PC-9 (cell line): ENCODE results near the gene ABI3BP. TPM values are rescaled to one million over a fixed set of nuclear protein-coding genes. Genes with fewer than 3 reads are reported as not detected.

ENCODE experiments used
- BruUV-seq: library from RNA; stranded (reverse); fragments of 400-500 nt; replicated peaks from 2 replicates; lab custom pipeline; 2021; lab: Mats Ljungman, UMichigan
- CTCF ChIA-PET: fragments of 300-600 bp; sonication (Branson Sonifier 250); formaldehyde crosslinking; loops from one replicate; lab custom pipeline; 2022; ENCODE audit warnings: antibody characterized with exemption; lab: Charles Lee
- POLR2A ChIA-PET: fragments of 300-600 bp; sonication (Branson Sonifier 250); formaldehyde crosslinking; loops from one replicate; lab custom pipeline; 2022; ENCODE audit warnings: antibody characterized with exemption; ENCODE audit not compliant: unreplicated experiment; lab: Charles Lee
- DNase-seq, 2 experiments: peaks; one replicate each; pipeline versions ENCODE4 v3.0.0 to v3.0.0-alpha.2; 2015 to 2022; ENCODE audit warnings: mixed read lengths in 1 of 2
- H2AFZ ChIP-seq: fragments of 200-600 bp; sonication (generic); 2 replicates; pipeline ENCODE4 v1.8.1; 2017; ENCODE audit warnings: antibody characterized with exemption
- H3F3A ChIP-seq: fragments of 200-600 bp; sonication (generic); 2 replicates; pipeline ENCODE4 v1.8.1; 2017; ENCODE audit warnings: antibody characterized with exemption, mild to moderate bottlenecking, low read depth; ENCODE audit not compliant: insufficient read depth
- H3K27ac ChIP-seq: fragments of 200-600 bp; sonication (generic); 2 replicates; pipeline ENCODE4 v1.6.1; 2016; ENCODE audit warnings: mixed run types
- H3K27me3 ChIP-seq: fragments of 200-600 bp; sonication (generic); 2 replicates; pipeline ENCODE4 v1.6.1; 2016; ENCODE audit warnings: low read depth, mixed run types; ENCODE audit not compliant: insufficient read depth
- H3K36me3 ChIP-seq: fragments of 200-600 bp; sonication (generic); 2 replicates; pipeline ENCODE4 v1.6.1; 2016; ENCODE audit warnings: low read depth, mixed run types
- H3K4me1 ChIP-seq: fragments of 200-600 bp; sonication (generic); replicated peaks from 2 replicates; pipeline ENCODE4 v1.6.1; 2016; ENCODE audit warnings: mixed run types; ENCODE audit not compliant: insufficient read depth
- H3K4me2 ChIP-seq: fragments of 200-600 bp; sonication (generic); 2 replicates; pipeline ENCODE4 v1.6.1; 2017; ENCODE audit warnings: mixed run types
- H3K4me3 ChIP-seq: fragments of 200-600 bp; sonication (generic); 2 replicates; pipeline ENCODE4 v1.6.1; 2016; ENCODE audit warnings: mixed run types
- H3K79me2 ChIP-seq: fragments of 200-600 bp; sonication (generic); 2 replicates; pipeline ENCODE4 v1.6.1; 2017; ENCODE audit warnings: low read depth, mixed run types
- H3K9me2 ChIP-seq: fragments of 200-600 bp; sonication (generic); 2 replicates; pipeline ENCODE4 v1.8.1; 2017; ENCODE audit warnings: mild to moderate bottlenecking; ENCODE audit not compliant: insufficient read depth
- H3K9me3 ChIP-seq: fragments of 200-600 bp; sonication (generic); 2 replicates; pipeline ENCODE4 v1.8.1; 2016; ENCODE audit warnings: low read depth; ENCODE audit not compliant: insufficient read depth
- H4K20me1 ChIP-seq: fragments of 200-600 bp; sonication (generic); 2 replicates; pipeline ENCODE4 v1.8.1; 2017; ENCODE audit not compliant: insufficient read depth
- EZH2 ChIP-seq: fragments of 200-600 bp; sonication (generic); IDR thresholded peaks from 2 replicates; pipeline ENCODE4 v1.8.0; 2017; ENCODE audit warnings: antibody characterized with exemption, low read depth
- intact Hi-C: fragments of 100-400 bp; cut with micrococcal nuclease; formaldehyde crosslinking; loops from one replicate; pipeline ENCODE4 v1.10.0; 2022; ENCODE audit not compliant: unreplicated experiment
- total RNA-seq: library from RNA; stranded (reverse); gene quantifications from 2 replicates; pipeline ENCODE4 v1.2.3, GENCODE V29; 2021
- TF ChIP-seq, protein P1 (sequence below): fragments of 200-600 bp; sonication (generic); conservative IDR thresholded peaks from 2 replicates; pipeline ENCODE4 v1.6.1; 2017; ENCODE audit warnings: mixed run types, antibody characterized with exemption, mild to moderate bottlenecking, moderate library complexity

Gene ABI3BP
- total RNA-seq, 1 experiment from 2014 or later, result 4.2 TPM

DNA sequence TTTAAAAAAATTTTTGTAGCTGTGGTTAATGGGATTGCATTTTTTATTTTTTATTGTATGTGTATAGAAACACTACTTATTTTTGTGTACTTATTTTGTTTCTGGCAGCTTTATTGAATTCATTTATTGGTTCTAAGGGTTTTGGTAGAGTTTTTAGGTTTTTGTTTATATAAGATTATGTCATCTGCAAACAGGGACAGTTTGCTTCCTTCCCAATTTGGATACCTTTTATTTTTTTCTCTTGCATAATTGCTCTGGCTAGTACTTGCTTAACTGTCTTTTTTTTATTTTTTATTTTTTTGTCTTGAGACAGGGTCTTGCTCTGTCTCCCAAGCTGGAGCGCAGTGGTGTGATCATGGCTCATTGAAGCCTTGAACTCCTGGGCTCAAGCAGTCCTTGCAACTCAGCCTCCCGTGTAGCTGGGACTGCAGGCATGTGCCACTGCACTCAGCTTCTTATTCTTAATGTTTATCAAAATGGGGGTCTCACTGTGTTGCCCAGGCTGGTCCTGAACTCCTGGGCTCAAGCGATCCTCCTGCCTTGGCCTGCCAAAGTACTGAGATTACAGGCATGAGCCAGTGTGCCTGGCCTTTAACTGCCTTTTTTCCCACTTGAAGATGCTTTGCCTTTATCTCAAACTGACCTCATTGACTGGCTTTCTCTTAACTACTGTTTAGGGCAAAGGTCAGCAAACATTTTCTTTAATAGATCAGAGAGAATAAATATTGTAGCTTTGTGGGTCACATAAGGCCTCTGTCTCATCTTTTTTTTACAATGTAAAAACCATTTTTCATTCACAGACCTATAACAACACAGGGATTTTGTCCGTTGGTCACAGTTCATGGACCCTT is 275.4 kb downstream of the ABI3BP start:
- no peak overlapping the region for H2AFZ ChIP-seq
- DNase-seq, result no peak
- H3K27me3 ChIP-seq, result no peaks in the 10 kb centered on the region
- H3F3A ChIP-seq, result 0 out of 2 replicates have a peak, but pooled peaks cover 19% of the 10 kb centered on the region
- no peaks in the 10 kb centered on the region for H3K9me3 ChIP-seq
- no peak overlapping the region for H3K4me3 ChIP-seq
- peaks cover 97% of the 10 kb centered on the region for H4K20me1 ChIP-seq
- POLR2A ChIA-PET, result no interaction called here
- intact Hi-C loops, result no loop called here
- H3K36me3 ChIP-seq, result peaks cover 93% of the 10 kb centered on the region
- no peak overlapping the region for H3K27ac ChIP-seq
- no peaks in the 10 kb centered on the region for H3K9me2 ChIP-seq
- CTCF ChIA-PET, result interaction anchor here (0.6 to 0.9 kb wide), 2 partner anchors 9 to 102 kb away, joined by 9 to 17 read pairs; no protein-coding TSS in a partner anchor
- peaks cover 2% of the 10 kb centered on the region; the same call in 1 of the 2 replicates for H3K4me1 ChIP-seq
- TF ChIP-seq, protein P1, sequence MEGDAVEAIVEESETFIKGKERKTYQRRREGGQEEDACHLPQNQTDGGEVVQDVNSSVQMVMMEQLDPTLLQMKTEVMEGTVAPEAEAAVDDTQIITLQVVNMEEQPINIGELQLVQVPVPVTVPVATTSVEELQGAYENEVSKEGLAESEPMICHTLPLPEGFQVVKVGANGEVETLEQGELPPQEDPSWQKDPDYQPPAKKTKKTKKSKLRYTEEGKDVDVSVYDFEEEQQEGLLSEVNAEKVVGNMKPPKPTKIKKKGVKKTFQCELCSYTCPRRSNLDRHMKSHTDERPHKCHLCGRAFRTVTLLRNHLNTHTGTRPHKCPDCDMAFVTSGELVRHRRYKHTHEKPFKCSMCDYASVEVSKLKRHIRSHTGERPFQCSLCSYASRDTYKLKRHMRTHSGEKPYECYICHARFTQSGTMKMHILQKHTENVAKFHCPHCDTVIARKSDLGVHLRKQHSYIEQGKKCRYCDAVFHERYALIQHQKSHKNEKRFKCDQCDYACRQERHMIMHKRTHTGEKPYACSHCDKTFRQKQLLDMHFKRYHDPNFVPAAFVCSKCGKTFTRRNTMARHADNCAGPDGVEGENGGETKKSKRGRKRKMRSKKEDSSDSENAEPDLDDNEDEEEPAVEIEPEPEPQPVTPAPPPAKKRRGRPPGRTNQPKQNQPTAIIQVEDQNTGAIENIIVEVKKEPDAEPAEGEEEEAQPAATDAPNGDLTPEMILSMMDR, result no peak
- TF ChIP-seq EZH2, result no peak
- H3K79me2 ChIP-seq, result peaks cover 98% of the 10 kb centered on the region
- no TSS peak for BruUV-seq
- H3K4me2 ChIP-seq, result no peak overlapping the region

DNA sequence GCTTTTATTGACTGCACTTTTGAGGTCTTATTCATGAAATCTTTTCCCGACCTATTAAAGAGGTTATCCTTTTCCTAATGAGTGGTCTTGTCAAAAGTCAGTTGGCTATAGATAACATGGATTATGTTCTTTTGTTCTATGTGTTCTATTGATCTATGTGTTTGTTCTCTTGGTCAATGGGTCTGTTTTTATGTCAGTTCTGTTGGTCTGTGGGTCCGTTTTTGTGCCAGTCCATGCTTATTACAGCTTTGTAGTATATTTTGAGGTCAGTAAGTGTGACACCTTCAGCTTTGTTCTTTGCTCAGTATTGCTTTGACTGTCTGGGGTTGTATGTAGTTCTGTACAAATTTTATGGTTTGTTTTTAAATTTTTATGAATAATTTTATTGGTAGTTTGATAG is 276.2 kb downstream of the ABI3BP start:
- no peaks in the 10 kb centered on the region for H3K9me3 ChIP-seq
- no peaks in the 10 kb centered on the region for H3K27me3 ChIP-seq
- peaks cover 98% of the 10 kb centered on the region for H3K79me2 ChIP-seq
- H3F3A ChIP-seq, result 0 out of 2 replicates have a peak, but pooled peaks cover 16% of the 10 kb centered on the region
- peaks cover 10% of the 10 kb centered on the region for H3K4me1 ChIP-seq
- ChIA-PET POLR2A (no interaction called here), CTCF (no interaction called here)
- H3K4me2 ChIP-seq, result no peak overlapping the region
- no peak overlapping the region for H2AFZ ChIP-seq
- DNase-seq, result no peak
- H3K36me3 ChIP-seq, result peaks cover 89% of the 10 kb centered on the region
- TF ChIP-seq, protein P1, result no peak
- TF ChIP-seq EZH2, result no peak
- no TSS peak for BruUV-seq
- H3K27ac ChIP-seq, result no peak overlapping the region
- no peak overlapping the region for H3K4me3 ChIP-seq
- peaks cover 97% of the 10 kb centered on the region for H4K20me1 ChIP-seq
- intact Hi-C loops, result no loop called here
- no peaks in the 10 kb centered on the region for H3K9me2 ChIP-seq

DNA sequence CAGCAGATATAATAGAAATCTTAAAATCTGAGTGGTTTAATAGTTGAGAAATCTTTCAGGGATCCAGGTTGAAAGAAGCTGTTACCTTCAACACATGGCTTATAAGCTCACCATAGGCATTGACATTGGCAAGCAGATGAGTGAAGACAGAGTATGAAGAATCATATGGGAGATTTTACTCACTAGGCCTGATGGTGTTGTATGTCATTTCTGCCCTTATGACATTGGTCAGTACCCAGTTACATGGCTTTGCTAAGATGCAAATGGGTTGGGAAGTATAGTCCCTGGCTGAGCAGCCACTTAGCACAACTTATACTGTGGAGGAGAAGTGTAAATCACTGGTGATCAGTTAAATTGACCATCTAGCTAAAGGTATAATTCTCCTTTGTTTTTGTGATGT is 278.0 kb downstream of the ABI3BP start:
- H3K79me2 ChIP-seq, result peaks cover 100% of the 10 kb centered on the region
- TF ChIP-seq, protein P1, result no peak
- no peak for TF ChIP-seq EZH2
- no peaks in the 10 kb centered on the region for H3K27me3 ChIP-seq
- no peak overlapping the region for H3K4me3 ChIP-seq
- intact Hi-C loops, result no loop called here
- peaks cover 82% of the 10 kb centered on the region for H3K36me3 ChIP-seq
- H3K27ac ChIP-seq, result no peak overlapping the region
- DNase-seq, result no peak
- no peak overlapping the region for H2AFZ ChIP-seq
- H3K9me3 ChIP-seq, result no peaks in the 10 kb centered on the region
- peaks cover 98% of the 10 kb centered on the region for H4K20me1 ChIP-seq
- POLR2A ChIA-PET, result interaction anchor here (0.6 to 0.7 kb wide), 2 partner anchors 18 to 111 kb away, joined by 3 to 9 read pairs; no protein-coding TSS in a partner anchor
- no peaks in the 10 kb centered on the region for H3K9me2 ChIP-seq
- no TSS peak for BruUV-seq
- CTCF ChIA-PET, result interaction anchor here (0.7 kb wide), 1 partner anchor 80 kb away, joined by 3 read pairs; no protein-coding TSS in a partner anchor
- H3F3A ChIP-seq, result peaks cover 3% of the 10 kb centered on the region
- H3K4me2 ChIP-seq, result no peak overlapping the region
- peaks cover 24% of the 10 kb centered on the region for H3K4me1 ChIP-seq
